Endothelial cell (in vitro differentiated cells): ENCODE measurements around the gene DNAH10. TPM values are rescaled to one million over a fixed set of nuclear protein-coding genes. Genes with fewer than 3 reads are reported as not detected.

Source experiments
- DNase-seq: peaks from one replicate; pipeline ENCODE4 v3.0.0; 2021; ENCODE audit warnings: low spot score
- H3K27ac Mint-ChIP-seq: one replicate; pipeline ENCODE4 v1.8.0; 2021; ENCODE audit warnings: mixed read lengths, inconsistent platforms; ENCODE audit not compliant: unreplicated experiment
- H3K27me3 Mint-ChIP-seq: one replicate; pipeline ENCODE4 v1.8.0; 2021; ENCODE audit warnings: mild to moderate bottlenecking, moderate library complexity, mixed read lengths, inconsistent platforms; ENCODE audit not compliant: unreplicated experiment
- H3K36me3 Mint-ChIP-seq: one replicate; pipeline ENCODE4 v1.8.0; 2021; ENCODE audit warnings: mild to moderate bottlenecking, low read depth, mixed read lengths, inconsistent platforms; ENCODE audit not compliant: unreplicated experiment
- H3K4me1 Mint-ChIP-seq: one replicate; pipeline ENCODE4 v1.8.0; 2021; ENCODE audit warnings: mild to moderate bottlenecking, mixed read lengths, inconsistent platforms; ENCODE audit not compliant: unreplicated experiment
- H3K4me3 Mint-ChIP-seq: one replicate; pipeline ENCODE4 v1.8.0; 2021; ENCODE audit warnings: mild to moderate bottlenecking, mixed read lengths, inconsistent platforms; ENCODE audit not compliant: unreplicated experiment
- H3K9me3 Mint-ChIP-seq: one replicate; pipeline ENCODE4 v1.8.0; 2021; ENCODE audit warnings: mixed read lengths, inconsistent platforms; ENCODE audit not compliant: unreplicated experiment
- total RNA-seq: library from RNA; stranded (reverse); fragmentation: NEBNext Ultra II Directional; extraction: Animal tissue kit (Norgen Biotek cat#: 25700); gene quantifications from one replicate; pipeline ENCODE4 v1.2.1, GENCODE V29; 2021; ENCODE audit not compliant: unreplicated experiment
- TF ChIP-seq, protein P1 (sequence below): fragments of 200-600 bp; sonication (generic); IDR thresholded peaks from one replicate; pipeline ENCODE4 v1.5.0; 2021; ENCODE audit warnings: antibody characterized with exemption; ENCODE audit not compliant: unreplicated experiment

Gene DNAH10
- total RNA-seq, 1 donor from 2014 or later, result 1.2 TPM

DNA sequence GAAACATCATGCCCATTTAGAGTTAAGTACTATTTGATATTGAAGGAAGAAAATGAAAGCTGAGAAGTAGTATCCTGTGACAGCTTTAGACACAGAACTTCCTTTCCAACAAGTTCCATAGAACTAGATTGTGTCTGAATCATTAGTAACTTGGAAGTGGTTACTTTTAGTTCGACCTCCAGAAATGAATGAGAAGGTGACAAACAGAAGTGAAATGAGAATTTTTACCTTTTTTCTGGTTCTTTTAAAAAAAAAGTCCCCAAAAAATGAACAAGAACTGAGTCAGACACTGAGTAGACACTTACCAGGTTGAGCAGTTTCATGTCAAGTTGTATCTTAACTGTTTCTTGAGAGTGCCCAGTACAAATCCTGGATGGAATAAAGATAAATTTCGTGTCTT, 46.9 kb upstream of the DNAH10 start:
- TF ChIP-seq, protein P1, sequence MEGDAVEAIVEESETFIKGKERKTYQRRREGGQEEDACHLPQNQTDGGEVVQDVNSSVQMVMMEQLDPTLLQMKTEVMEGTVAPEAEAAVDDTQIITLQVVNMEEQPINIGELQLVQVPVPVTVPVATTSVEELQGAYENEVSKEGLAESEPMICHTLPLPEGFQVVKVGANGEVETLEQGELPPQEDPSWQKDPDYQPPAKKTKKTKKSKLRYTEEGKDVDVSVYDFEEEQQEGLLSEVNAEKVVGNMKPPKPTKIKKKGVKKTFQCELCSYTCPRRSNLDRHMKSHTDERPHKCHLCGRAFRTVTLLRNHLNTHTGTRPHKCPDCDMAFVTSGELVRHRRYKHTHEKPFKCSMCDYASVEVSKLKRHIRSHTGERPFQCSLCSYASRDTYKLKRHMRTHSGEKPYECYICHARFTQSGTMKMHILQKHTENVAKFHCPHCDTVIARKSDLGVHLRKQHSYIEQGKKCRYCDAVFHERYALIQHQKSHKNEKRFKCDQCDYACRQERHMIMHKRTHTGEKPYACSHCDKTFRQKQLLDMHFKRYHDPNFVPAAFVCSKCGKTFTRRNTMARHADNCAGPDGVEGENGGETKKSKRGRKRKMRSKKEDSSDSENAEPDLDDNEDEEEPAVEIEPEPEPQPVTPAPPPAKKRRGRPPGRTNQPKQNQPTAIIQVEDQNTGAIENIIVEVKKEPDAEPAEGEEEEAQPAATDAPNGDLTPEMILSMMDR, result no peak
- Mint-ChIP-seq H3K4me1 (peaks cover 37% of the 10 kb centered on the region), H3K27ac (no peak overlapping the region), H3K36me3 (peaks cover 17% of the 10 kb centered on the region), H3K4me3 (no peak overlapping the region), H3K27me3 (peaks cover 10% of the 10 kb centered on the region), H3K9me3 (no peaks in the 10 kb centered on the region)
- DNase-seq, result no peak

DNA sequence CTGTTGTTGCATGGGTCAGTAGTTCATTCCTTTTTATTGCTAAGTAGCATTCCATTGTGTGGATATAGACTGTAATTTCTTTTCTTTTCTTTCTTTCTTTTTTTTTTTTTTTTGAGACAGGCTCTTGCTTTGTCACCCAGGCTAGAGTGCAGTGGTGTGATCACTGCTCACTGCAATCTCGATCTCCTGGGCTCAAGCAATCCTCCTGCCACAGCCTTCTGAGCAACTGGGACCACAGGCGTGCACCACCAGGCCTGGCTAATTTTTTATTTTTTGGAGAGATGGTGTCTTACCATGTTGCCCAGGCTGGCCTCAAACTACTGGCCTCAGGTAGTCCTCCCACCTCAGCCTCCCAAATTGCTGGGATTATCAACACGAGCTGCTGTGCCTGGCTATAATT, 44.8 kb upstream of the DNAH10 start:
- H3K9me3 Mint-ChIP-seq, result no peaks in the 10 kb centered on the region
- H3K4me1 Mint-ChIP-seq, result peaks cover 39% of the 10 kb centered on the region
- TF ChIP-seq, protein P1, result no peak
- H3K27me3 Mint-ChIP-seq, result peaks cover 5% of the 10 kb centered on the region
- no peak overlapping the region for H3K4me3 Mint-ChIP-seq
- peaks cover 17% of the 10 kb centered on the region for H3K36me3 Mint-ChIP-seq
- H3K27ac Mint-ChIP-seq, result no peak overlapping the region
- DNase-seq, result no peak

DNA sequence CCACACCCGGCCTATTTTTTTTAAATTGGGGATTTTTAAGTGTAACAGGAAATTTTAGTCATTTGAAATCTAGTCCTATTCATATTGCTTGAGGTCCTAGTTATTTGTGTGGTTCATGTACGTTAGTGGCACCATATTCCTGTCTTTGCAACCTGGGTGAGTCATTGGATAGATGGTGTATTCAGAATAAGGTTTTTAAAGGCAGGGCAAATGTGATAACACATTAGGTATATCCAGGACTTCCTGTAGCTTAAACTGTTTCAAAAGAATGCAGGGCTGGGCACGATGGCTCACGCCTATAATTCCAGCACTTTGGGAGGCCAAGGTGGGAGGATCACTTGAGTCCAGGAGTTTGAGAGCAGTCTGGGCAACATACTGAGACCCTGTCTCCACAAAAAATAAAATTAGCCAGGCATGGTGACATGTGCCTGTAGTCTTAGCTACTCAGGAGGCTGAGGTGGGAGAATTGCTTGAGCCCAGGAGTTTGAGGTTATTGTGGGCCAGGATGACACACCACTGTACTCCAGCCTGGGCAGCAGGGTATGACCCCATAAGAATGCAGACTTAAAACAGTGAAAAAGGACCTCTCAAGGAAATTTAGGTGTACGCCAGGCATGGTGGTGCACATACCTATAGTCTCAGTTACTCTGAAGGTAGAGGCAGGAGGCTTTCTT, 41.8 kb upstream of the DNAH10 start:
- H3K4me3 Mint-ChIP-seq, result peak overlapping the region; percentile 11
- no peaks in the 10 kb centered on the region for H3K9me3 Mint-ChIP-seq
- H3K36me3 Mint-ChIP-seq, result peaks cover 10% of the 10 kb centered on the region

DNA sequence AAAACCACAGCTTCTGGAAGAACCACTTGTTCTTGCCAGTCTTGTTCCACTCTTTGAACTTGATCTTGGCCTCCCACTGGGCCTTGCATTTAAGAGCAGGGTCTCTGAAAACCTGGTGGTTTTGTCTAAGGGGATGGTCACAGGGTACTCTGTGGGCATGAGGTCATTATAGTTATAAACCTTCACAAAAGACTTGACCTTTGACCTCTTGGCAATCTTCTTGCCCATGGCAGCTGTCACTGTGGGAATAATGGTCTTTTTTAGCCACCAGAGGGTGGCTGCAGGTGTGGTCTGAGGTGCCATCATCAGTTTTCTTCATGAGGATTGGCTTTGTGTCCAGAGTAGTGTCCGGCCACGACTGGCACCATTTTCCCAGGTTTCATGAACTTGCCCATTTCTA, 40.9 kb upstream of the DNAH10 start:
- no peak for DNase-seq
- peaks cover 19% of the 10 kb centered on the region for H3K4me1 Mint-ChIP-seq
- no peak overlapping the region for H3K4me3 Mint-ChIP-seq
- no peaks in the 10 kb centered on the region for H3K9me3 Mint-ChIP-seq
- TF ChIP-seq, protein P1, result no peak
- H3K27ac Mint-ChIP-seq, result no peak overlapping the region
- H3K36me3 Mint-ChIP-seq, result peaks cover 10% of the 10 kb centered on the region
- no peaks in the 10 kb centered on the region for H3K27me3 Mint-ChIP-seq

More for the DNA sequence above, 41.8 kb upstream of the DNAH10 start:
- Mint-ChIP-seq H3K4me1 (peaks cover 19% of the 10 kb centered on the region), H3K27ac (peak overlapping the region; percentile 95), H3K27me3 (no peaks in the 10 kb centered on the region)
- DNase-seq, result no peak
- TF ChIP-seq, protein P1, result no peak

DNA sequence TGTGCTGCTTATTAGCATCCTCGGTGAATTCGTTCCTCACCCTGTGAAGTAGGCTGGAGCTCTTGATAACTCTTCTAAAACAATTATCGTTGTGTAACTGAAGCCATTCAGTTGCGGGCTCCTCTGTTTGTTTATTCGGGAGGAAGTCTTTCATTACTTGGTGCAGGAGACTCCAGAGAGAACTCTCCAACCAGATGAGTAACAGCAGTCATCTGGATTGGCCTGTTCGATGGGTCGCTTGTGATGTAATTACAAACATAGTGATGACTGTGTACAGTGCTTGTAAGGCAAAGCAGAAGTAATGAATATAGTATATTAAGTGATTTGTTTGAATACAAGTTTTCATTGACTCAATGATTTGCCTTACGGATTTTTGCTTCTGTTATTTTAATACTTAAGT, 39.1 kb upstream of the DNAH10 start:
- TF ChIP-seq, protein P1, result no peak
- Mint-ChIP-seq H3K27me3 (no peaks in the 10 kb centered on the region), H3K27ac (no peak overlapping the region), H3K4me3 (no peak overlapping the region), H3K4me1 (peaks cover 19% of the 10 kb centered on the region), H3K36me3 (peaks cover 12% of the 10 kb centered on the region), H3K9me3 (no peaks in the 10 kb centered on the region)
- DNase-seq, result no peak
